ENCODE results near the gene RIN3. TPM values are rescaled to one million over a fixed set of nuclear protein-coding genes. Genes with fewer than 3 reads are reported as not detected.

Gene RIN3
- total RNA-seq, 1 experiment from 2014 or later = 14.8 TPM

- no peaks in the 10 kb centered on the region for H3K9me3 ChIP-seq (ENCODE audit: insufficient read depth, low read depth)
Measured at GRCh38 chr14:92475037-92475436, 38.5 kb upstream of the RIN3 start.

GRCh38 chr14:92475451-92476187 lies 38.0 kb upstream of the RIN3 start:
- no peaks in the 10 kb centered on the region for H3K9me2 ChIP-seq (ENCODE audit: insufficient read depth)
- no TSS peak for BruUV-seq (replicated peaks)
- ChIA-PET POLR2A (ENCODE audit: unreplicated experiment) (no interaction called here), CTCF (no interaction called here)
- H3F3A ChIP-seq (ENCODE audit: insufficient read depth, low read depth) = peaks cover 27% of the 10 kb centered on the region
- peaks cover 33% of the 10 kb centered on the region for H3K4me1 ChIP-seq (replicated peaks; ENCODE audit: insufficient read depth)
- no peaks in the 10 kb centered on the region for H3K9me3 ChIP-seq (ENCODE audit: insufficient read depth, low read depth)
- H3K36me3 ChIP-seq (ENCODE audit: low read depth) = no peaks in the 10 kb centered on the region
- H3K4me2 ChIP-seq = no peak overlapping the region
- H2AFZ ChIP-seq = no peak overlapping the region
- no peak overlapping the region for H3K4me3 ChIP-seq
- no peaks in the 10 kb centered on the region for H3K79me2 ChIP-seq (ENCODE audit: low read depth)
- H3K27me3 ChIP-seq (ENCODE audit: insufficient read depth, low read depth) = no peaks in the 10 kb centered on the region
- no peak for TF ChIP-seq CTCF (conservative IDR thresholded peaks at IDR 0.05)
- no peak for TF ChIP-seq EZH2 (IDR thresholded peaks at IDR 0.05; ENCODE audit: low read depth)
- no peak for DNase-seq
- intact Hi-C loops (cut with micrococcal nuclease; ENCODE audit: unreplicated experiment) = no loop called here
- no peaks in the 10 kb centered on the region for H4K20me1 ChIP-seq (ENCODE audit: insufficient read depth)
- no peak overlapping the region for H3K27ac ChIP-seq

More at GRCh38 chr14:92475037-92475436, 38.5 kb upstream of the RIN3 start:
- H3K36me3 ChIP-seq (ENCODE audit: low read depth) = no peaks in the 10 kb centered on the region
- peaks cover 39% of the 10 kb centered on the region for H3K4me1 ChIP-seq (replicated peaks; ENCODE audit: insufficient read depth)
- BruUV-seq (replicated peaks) = no TSS peak
- H3K27ac ChIP-seq = no peak overlapping the region
- H3F3A ChIP-seq (ENCODE audit: insufficient read depth, low read depth) = peaks cover 27% of the 10 kb centered on the region
- H3K27me3 ChIP-seq (ENCODE audit: insufficient read depth, low read depth) = no peaks in the 10 kb centered on the region
- H3K79me2 ChIP-seq (ENCODE audit: low read depth) = no peaks in the 10 kb centered on the region
- H4K20me1 ChIP-seq (ENCODE audit: insufficient read depth) = no peaks in the 10 kb centered on the region
- TF ChIP-seq CTCF (conservative IDR thresholded peaks at IDR 0.05) (no peak), EZH2 (IDR thresholded peaks at IDR 0.05; ENCODE audit: low read depth) (no peak)
- DNase-seq = no peak
- H3K4me3 ChIP-seq = no peak overlapping the region
- H3K9me2 ChIP-seq (ENCODE audit: insufficient read depth) = no peaks in the 10 kb centered on the region
- POLR2A ChIA-PET (ENCODE audit: unreplicated experiment) = no interaction called here
- no peak overlapping the region for H2AFZ ChIP-seq
- H3K4me2 ChIP-seq = no peak overlapping the region
- intact Hi-C loops (cut with micrococcal nuclease; ENCODE audit: unreplicated experiment) = no loop called here
- CTCF ChIA-PET = no interaction called here

- Histone ChIP-seq H2AFZ (no peak overlapping the region), H3K27ac (no peak overlapping the region), H3K4me2 (no peak overlapping the region), H3K4me3 (no peak overlapping the region), H4K20me1 (ENCODE audit: insufficient read depth) (no peaks in the 10 kb centered on the region), H3K9me2 (ENCODE audit: insufficient read depth) (no peaks in the 10 kb centered on the region), H3K27me3 (ENCODE audit: insufficient read depth, low read depth) (no peaks in the 10 kb centered on the region), H3K4me1 (replicated peaks; ENCODE audit: insufficient read depth) (no peaks in the 10 kb centered on the region), H3K9me3 (ENCODE audit: insufficient read depth, low read depth) (no peaks in the 10 kb centered on the region), H3K36me3 (ENCODE audit: low read depth) (no peaks in the 10 kb centered on the region), H3F3A (ENCODE audit: insufficient read depth, low read depth) (no peaks in the 10 kb centered on the region), H3K79me2 (ENCODE audit: low read depth) (no peaks in the 10 kb centered on the region)
- no peak for DNase-seq
- ChIA-PET CTCF (no interaction called here), POLR2A (ENCODE audit: unreplicated experiment) (no interaction called here)
- intact Hi-C loops (cut with micrococcal nuclease; ENCODE audit: unreplicated experiment) = no loop called here
- TF ChIP-seq EZH2 (IDR thresholded peaks at IDR 0.05; ENCODE audit: low read depth) (no peak), CTCF (conservative IDR thresholded peaks at IDR 0.05) (no peak)
- BruUV-seq (replicated peaks) = no TSS peak
Measured at GRCh38 chr14:92480856-92481255, 32.7 kb upstream of the RIN3 start.
